K562 (cell line): Measurements from ENCODE around the gene TMEM135. TPM values are rescaled to one million over a fixed set of nuclear protein-coding genes. Genes with fewer than 3 reads are reported as not detected.

Source experiments
- ATAC-seq: fragments of 200-7000 bp; cut with Tn5 transposase; 3 replicates; pipeline ENCODE4 v1.9.1; 2020; ENCODE audit warnings: moderate library complexity
- BruUV-seq: library from RNA; stranded (reverse); fragments of 400-500 nt; replicated peaks from 2 replicates; lab custom pipeline; 2021; lab: Mats Ljungman, UMichigan
- CTCF ChIA-PET: fragments of 300-600 bp; formaldehyde crosslinking; extraction: SDS; loops from one replicate; lab custom pipeline; 2021; ENCODE audit warnings: low intra/inter-chr PET ratio; lab: Yijun Ruan, JAX
- POLR2A ChIA-PET: fragments of 300-600, 350-650 bp; sonication (Branson Sonifier 250); formaldehyde crosslinking; extraction: SDS; loops from one replicate; lab custom pipeline; 2021; ENCODE audit warnings: antibody characterized with exemption, inconsistent platforms; lab: Yijun Ruan, JAX
- DNase-seq, 4 experiments: peaks; one replicate each; pipeline versions ENCODE4 v3.0.0 to v3.0.0-alpha.2; 2011 to 2018; ENCODE audit warnings: low spot score in 3 of 4, mixed read lengths in 3 of 4; ENCODE audit errors: extremely low read depth in 1 of 4
- FAIRE-seq: peaks from 2 replicates; lab custom pipeline; 2011; peaks lifted over from hg19 to GRCh38; lab: Jason Lieb, UNC
- H2AFZ ChIP-seq: 2 replicates; pipeline ENCODE4 v1.6.0; 2011; ENCODE audit warnings: low read depth, low read length, control low read depth, inconsistent platforms
- H3K27ac ChIP-seq: fragments of 200-600 bp; 3 replicates; pipeline ENCODE4 v1.8.0; 2011; ENCODE audit warnings: low read depth, mild to moderate bottlenecking, control low read depth, inconsistent platforms, low read length, moderate library complexity, mixed read lengths; ENCODE audit errors: extremely low read depth
- H3K27me3 ChIP-seq, 2 experiments: fragments of 300-600 bp in 1 of 2; 2 replicates in 1 of 2; 3 replicates in 1 of 2; pipeline versions ENCODE4 v1.6.0 to v1.8.0; 2011; ENCODE audit warnings: inconsistent platforms in 2 of 2, low read length in 2 of 2, mild to moderate bottlenecking in 1 of 2, mixed read lengths in 1 of 2, moderate library complexity in 1 of 2; ENCODE audit not compliant: control insufficient read depth in 2 of 2, insufficient read depth in 2 of 2
- H3K36me3 ChIP-seq: fragments of 300-600 bp; 3 replicates; pipeline ENCODE4 v1.8.0; 2011; ENCODE audit warnings: mild to moderate bottlenecking, low read length, inconsistent platforms; ENCODE audit not compliant: control insufficient read depth, insufficient read depth
- H3K4me1 ChIP-seq, 2 experiments: fragments of 200-600 bp in 1 of 2; replicated peaks in 1 of 2; 2 replicates in 1 of 2; 3 replicates in 1 of 2; pipeline versions ENCODE4 v1.5.1 to v1.8.0; 2011; ENCODE audit warnings: inconsistent platforms in 2 of 2, low read length in 2 of 2, mild to moderate bottlenecking in 1 of 2, mixed read lengths in 1 of 2, moderate library complexity in 1 of 2; ENCODE audit not compliant: control insufficient read depth in 2 of 2, insufficient read depth in 2 of 2
- H3K4me2 ChIP-seq: 2 replicates; pipeline ENCODE4 v1.6.1; 2011; ENCODE audit warnings: low read length, control low read depth, inconsistent platforms, mixed read lengths; ENCODE audit not compliant: insufficient read depth
- H3K4me3 ChIP-seq: fragments of 200-600 bp; sonication (generic), shearing (Covaris generic); 2 replicates; pipeline ENCODE4 v1.5.1; 2016; ENCODE audit warnings: control low read depth, inconsistent platforms
- H3K79me2 ChIP-seq: fragments of 200-600 bp; 3 replicates; pipeline ENCODE4 v1.8.0; 2011; ENCODE audit warnings: low read length, inconsistent platforms; ENCODE audit not compliant: control insufficient read depth, insufficient read depth
- H3K9ac ChIP-seq, 2 experiments: 2 replicates each; pipeline versions ENCODE4 v1.6.0 to v1.6.1; 2011; ENCODE audit warnings: low read depth in 2 of 2, low read length in 2 of 2, control low read depth in 1 of 2, inconsistent platforms in 1 of 2, mild to moderate bottlenecking in 1 of 2, mixed read lengths in 1 of 2; ENCODE audit not compliant: insufficient read depth in 1 of 2
- H3K9me1 ChIP-seq: one replicate; pipeline ENCODE4 v1.6.0; 2011; ENCODE audit warnings: inconsistent platforms, mild to moderate bottlenecking, low read length, moderate library complexity; ENCODE audit not compliant: control insufficient read depth, insufficient read depth
- H3K9me3 ChIP-seq: replicated peaks from 2 replicates; pipeline ENCODE4 v1.5.1; 2011; ENCODE audit warnings: low read depth, low read length, inconsistent platforms; ENCODE audit not compliant: control insufficient read depth, insufficient read depth
- H4K20me1 ChIP-seq: replicated peaks from 2 replicates; pipeline ENCODE4 v1.6.1; 2011; ENCODE audit warnings: low read length, inconsistent platforms, mixed read lengths; ENCODE audit not compliant: control insufficient read depth, insufficient read depth
- BDP1 ChIP-seq: IDR thresholded peaks from 3 replicates; pipeline ENCODE4 v1.6.1; 2011; ENCODE audit not compliant: insufficient read length, insufficient read depth
- COPS2 ChIP-seq: fragments of 450-650 bp; conservative IDR thresholded peaks from 2 replicates; pipeline ENCODE4 v1.6.1; 2016; ENCODE audit warnings: mild to moderate bottlenecking, moderate library complexity
- ELF2 ChIP-seq: fragments of 250-450 bp; sonication (Bioruptor Pico); IDR thresholded peaks from 2 replicates; pipeline ENCODE4 v1.5.0; 2021; ENCODE audit warnings: mild to moderate bottlenecking
- EP300 ChIP-seq: IDR thresholded peaks from 2 replicates; pipeline ENCODE4 v1.6.1; 2012; ENCODE audit warnings: low read length, improper control_type of control experiment
- FOXA3 ChIP-seq, 2 experiments: fragments of 450-650 bp in 1 of 2; sonication (generic) in 1 of 2; formaldehyde crosslinking; IDR thresholded peaks in 1 of 2; conservative IDR thresholded peaks in 1 of 2; 2 replicates each; pipeline versions ENCODE4 v1.4.0 to v1.8.0; 2020 to 2022; ENCODE audit warnings: mild to moderate bottlenecking in 2 of 2, missing genetic modification reagents in 1 of 2
- MYBL2 ChIP-seq, 2 experiments: fragments of 450-650 bp in 1 of 2; sonication (generic) in 1 of 2; formaldehyde crosslinking in 1 of 2; IDR thresholded peaks; 2 replicates each; pipeline versions ENCODE4 v1.6.1 to v1.8.1; 2017 to 2022; ENCODE audit warnings: borderline replicate concordance in 1 of 2, inconsistent platforms in 1 of 2, low read depth in 1 of 2, mild to moderate bottlenecking in 1 of 2, missing genetic modification reagents in 1 of 2, moderate library complexity in 1 of 2
- RCOR1 ChIP-seq, 2 experiments: IDR thresholded peaks; 2 replicates each; pipeline ENCODE4 v1.6.1; 2012; ENCODE audit warnings: low read depth in 2 of 2, low read length in 2 of 2, borderline replicate concordance in 1 of 2, improper control_type of control experiment in 1 of 2
- SMARCB1 ChIP-seq: IDR thresholded peaks from 2 replicates; pipeline ENCODE4 v1.6.1; 2011; ENCODE audit warnings: improper control_type of control experiment, low read depth; ENCODE audit not compliant: insufficient read length
- STAG1 ChIP-seq: sonication (generic); formaldehyde crosslinking; IDR thresholded peaks from 2 replicates; pipeline ENCODE4 v1.5.0; 2020; ENCODE audit warnings: missing genetic modification reagents, borderline replicate concordance
- TEAD1 ChIP-seq, 2 experiments: fragments of 450-650 bp in 1 of 2; sonication (generic) in 1 of 2; formaldehyde crosslinking; IDR thresholded peaks; 2 replicates each; pipeline versions ENCODE4 v1.4.0 to v1.8.0; 2020 to 2022; ENCODE audit warnings: mild to moderate bottlenecking in 2 of 2, missing genetic modification reagents in 1 of 2
- ZNF224 ChIP-seq: sonication (generic); formaldehyde crosslinking; IDR thresholded peaks from 2 replicates; pipeline ENCODE4 v1.8.0; 2022; ENCODE audit warnings: mild to moderate bottlenecking, missing genetic modification reagents
- ZNF316 ChIP-seq: fragments of 450-650 bp; IDR thresholded peaks from 2 replicates; pipeline ENCODE4 v1.6.1; 2016
- in situ Hi-C: fragments of 300-500 bp; cut with MboI; formaldehyde crosslinking; loops from 4 replicates; pipeline ENCODE4 v1.15.0; 2018; ENCODE audit warnings: inconsistent platforms, mixed read lengths
- intact Hi-C: fragments of 100-400 bp; cut with micrococcal nuclease; formaldehyde crosslinking; loops from 2 replicates; pipeline ENCODE4 v1.14.2; 2022
- polyA plus RNA-seq, 8 experiments: library from polyadenylated mRNA; depleted of rRNA in 4 of 8; stranded (reverse) in 5 of 8; unstranded in 3 of 8; fragments of >200 nt; fragmentation: Nextera tagmentation in 2 of 8; fragmentation: Illumina TruSeq in 1 of 8; extraction: Ambion mirVana in 2 of 8; extraction: Trizol in 1 of 8; gene quantifications; 2 replicates each; pipeline versions ENCODE4 v1.2.1 to v1.2.3, GENCODE V29; 2011 to 2014; ENCODE audit warnings: inconsistent platforms in 1 of 8, missing spikeins in 1 of 8
- total RNA-seq, 7 experiments: library from RNA; depleted of rRNA in 6 of 7; stranded (reverse); fragments of >200 nt in 6 of 7; fragmentation: Illumina TruSeq in 2 of 7; extraction: Trizol in 2 of 7; gene quantifications; 2 replicates each; pipeline versions ENCODE4 v1.2.1 to v1.2.3, GENCODE V29; 2011 to 2021; ENCODE audit warnings: low replicate concordance in 1 of 7
- TF ChIP-seq, protein P1 (sequence below): fragments of 150-350 bp; conservative IDR thresholded peaks from 2 replicates; pipeline ENCODE4 v1.6.1; 2014; ENCODE audit warnings: low read length
- TF ChIP-seq, protein P2 (sequence below): fragments of 250-450 bp; sonication (Bioruptor Pico); IDR thresholded peaks from 2 replicates; pipeline ENCODE4 v1.6.1; 2021; ENCODE audit warnings: mild to moderate bottlenecking
- TF ChIP-seq, protein P3 (sequence below): sonication (generic); formaldehyde crosslinking; IDR thresholded peaks from 2 replicates; pipeline ENCODE4 v1.8.0; 2022; ENCODE audit warnings: mild to moderate bottlenecking, low read depth, missing genetic modification reagents

TMEM135 gene
- total and polyA plus RNA-seq, 9 of the 15 experiments (the other 6 are each of a cell fraction or from before 2014, with no cell fraction given): 17.3 to 53.6 (median 24.9) TPM

DNA sequence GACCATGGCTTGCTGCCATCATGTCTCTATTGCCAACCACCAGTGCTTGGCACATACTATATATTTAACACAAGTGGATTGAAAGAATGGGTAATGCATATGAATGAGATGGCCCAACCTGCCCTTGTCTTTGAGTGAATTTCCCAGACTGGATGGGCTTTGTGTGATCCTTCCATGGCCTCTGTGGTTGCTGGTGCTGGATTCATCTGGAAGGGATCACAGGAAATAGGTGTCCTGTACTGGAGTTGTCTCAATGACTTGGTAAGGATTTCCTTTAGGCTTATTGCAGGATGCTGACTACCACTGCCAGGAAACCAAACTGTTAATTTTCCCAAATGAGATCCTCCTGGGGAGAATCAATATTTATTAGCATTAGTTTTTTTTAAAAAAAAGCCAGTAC is 328.6 kb downstream of the TMEM135 start:
- no peak for FAIRE-seq
- intact Hi-C loops: no loop called here
- H2AFZ ChIP-seq: no peak overlapping the region
- no peaks in the 10 kb centered on the region for H3K9me1 ChIP-seq
- peaks cover 7 to 21% of the 10 kb centered on the region in 2 experiments for H3K27me3 ChIP-seq
- H3K27ac ChIP-seq: no peak overlapping the region
- POLR2A ChIA-PET: no interaction called here
- H3K4me1 ChIP-seq: no peaks in the 10 kb centered on the region
- H3K36me3 ChIP-seq: no peaks in the 10 kb centered on the region
- TF ChIP-seq STAG1 (CRISPR knock-in tag) (no peak), TEAD1 (CRISPR knock-in tag; IDR thresholded peaks at IDR 0.05) (no peak), FOXA3 (CRISPR knock-in tag; conservative IDR thresholded peaks at IDR 0.05 in 1 of 2, IDR thresholded peaks at IDR 0.05 in 1 of 2) (no peak), SMARCB1 (no peak), BDP1 (no peak), RCOR1 (IDR thresholded peaks at IDR 0.05; ENCODE audit: borderline replicate concordance in 1 of 2, low read depth in 2 of 2, low read length in 2 of 2) (no peak), ZNF316 (no peak), ELF2 (no peak), ZNF224 (no peak), MYBL2 (IDR thresholded peaks at IDR 0.05; ENCODE audit: low read depth) (no peak), MYBL2 (CRISPR knock-in tag; IDR thresholded peaks at IDR 0.05; ENCODE audit: borderline replicate concordance) (no peak), COPS2 (no peak), EP300 (no peak)
- TF ChIP-seq, protein P1, sequence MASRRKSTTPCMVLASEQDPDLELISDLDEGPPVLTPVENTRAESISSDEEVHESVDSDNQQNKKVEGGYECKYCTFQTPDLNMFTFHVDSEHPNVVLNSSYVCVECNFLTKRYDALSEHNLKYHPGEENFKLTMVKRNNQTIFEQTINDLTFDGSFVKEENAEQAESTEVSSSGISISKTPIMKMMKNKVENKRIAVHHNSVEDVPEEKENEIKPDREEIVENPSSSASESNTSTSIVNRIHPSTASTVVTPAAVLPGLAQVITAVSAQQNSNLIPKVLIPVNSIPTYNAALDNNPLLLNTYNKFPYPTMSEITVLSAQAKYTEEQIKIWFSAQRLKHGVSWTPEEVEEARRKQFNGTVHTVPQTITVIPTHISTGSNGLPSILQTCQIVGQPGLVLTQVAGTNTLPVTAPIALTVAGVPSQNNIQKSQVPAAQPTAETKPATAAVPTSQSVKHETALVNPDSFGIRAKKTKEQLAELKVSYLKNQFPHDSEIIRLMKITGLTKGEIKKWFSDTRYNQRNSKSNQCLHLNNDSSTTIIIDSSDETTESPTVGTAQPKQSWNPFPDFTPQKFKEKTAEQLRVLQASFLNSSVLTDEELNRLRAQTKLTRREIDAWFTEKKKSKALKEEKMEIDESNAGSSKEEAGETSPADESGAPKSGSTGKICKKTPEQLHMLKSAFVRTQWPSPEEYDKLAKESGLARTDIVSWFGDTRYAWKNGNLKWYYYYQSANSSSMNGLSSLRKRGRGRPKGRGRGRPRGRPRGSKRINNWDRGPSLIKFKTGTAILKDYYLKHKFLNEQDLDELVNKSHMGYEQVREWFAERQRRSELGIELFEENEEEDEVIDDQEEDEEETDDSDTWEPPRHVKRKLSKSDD: no peak
- TF ChIP-seq, protein P2, sequence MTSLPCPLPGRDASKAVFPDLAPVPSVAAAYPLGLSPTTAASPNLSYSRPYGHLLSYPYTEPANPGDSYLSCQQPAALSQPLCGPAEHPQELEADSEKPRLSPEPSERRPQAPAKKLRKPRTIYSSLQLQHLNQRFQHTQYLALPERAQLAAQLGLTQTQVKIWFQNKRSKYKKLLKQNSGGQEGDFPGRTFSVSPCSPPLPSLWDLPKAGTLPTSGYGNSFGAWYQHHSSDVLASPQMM (CRISPR knock-in tag): no peak
- TF ChIP-seq, protein P3, sequence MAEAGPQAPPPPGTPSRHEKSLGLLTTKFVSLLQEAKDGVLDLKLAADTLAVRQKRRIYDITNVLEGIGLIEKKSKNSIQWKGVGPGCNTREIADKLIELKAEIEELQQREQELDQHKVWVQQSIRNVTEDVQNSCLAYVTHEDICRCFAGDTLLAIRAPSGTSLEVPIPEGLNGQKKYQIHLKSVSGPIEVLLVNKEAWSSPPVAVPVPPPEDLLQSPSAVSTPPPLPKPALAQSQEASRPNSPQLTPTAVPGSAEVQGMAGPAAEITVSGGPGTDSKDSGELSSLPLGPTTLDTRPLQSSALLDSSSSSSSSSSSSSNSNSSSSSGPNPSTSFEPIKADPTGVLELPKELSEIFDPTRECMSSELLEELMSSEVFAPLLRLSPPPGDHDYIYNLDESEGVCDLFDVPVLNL (CRISPR knock-in tag): no peak
- TF ChIP-seq, all 486 proteins: peak for 0
- no peaks in the 10 kb centered on the region for H3K9me3 ChIP-seq
- no peak overlapping the region for H3K4me2 ChIP-seq
- ATAC-seq (no peak), DNase-seq (no peak)
- H3K4me3 ChIP-seq: no peak overlapping the region
- H4K20me1 ChIP-seq: no peaks in the 10 kb centered on the region; the same call in 1 of the 2 replicates
- CTCF ChIA-PET: no interaction called here
- H3K79me2 ChIP-seq: no peaks in the 10 kb centered on the region
- no TSS peak for BruUV-seq
- no peak overlapping the region for H3K9ac ChIP-seq
- in situ Hi-C loops: no loop called here
